Measurements from ENCODE around the gene RAB40A. TPM values are rescaled to one million over a fixed set of nuclear protein-coding genes. Genes with fewer than 3 reads are reported as not detected.

The RAB40A gene
- total RNA-seq, 2 donors from 2014 or later, result 0.51 to 0.66 TPM

- Histone ChIP-seq H3K27ac (ENCODE audit: low read depth, low read length) (no peak overlapping the region), H3K36me3 (ENCODE audit: control insufficient read depth, insufficient read depth, low read length) (no peaks in the 10 kb centered on the region), H3K4me3 (ENCODE audit: low read length) (no peak overlapping the region), H3K4me1 (ENCODE audit: control insufficient read depth, insufficient read depth, low read length) (no peaks in the 10 kb centered on the region), H3K9ac (ENCODE audit: extremely low read depth, low read length, poor library complexity, severe bottlenecking) (no peak overlapping the region), H3K27me3 (ENCODE audit: control insufficient read depth, insufficient read depth, low read length, poor library complexity, severe bottlenecking) (no peaks in the 10 kb centered on the region), H3K9me3 (ENCODE audit: control insufficient read depth, low read length) (no peaks in the 10 kb centered on the region)
- DNase-seq, result no peak
- Mint-ChIP-seq H3K4me1 (peaks cover 7% of the 10 kb centered on the region), H3K4me3 (no peak overlapping the region), H3K27ac (no peak overlapping the region), H3K9me3 (no peaks in the 10 kb centered on the region), H3K36me3 (ENCODE audit: low read depth) (no peaks in the 10 kb centered on the region), H3K27me3 (ENCODE audit: insufficient read depth) (no peaks in the 10 kb centered on the region)
- no peak for TF ChIP-seq CTCF (conservative IDR thresholded peaks at IDR 0.05)
- WGBS, 2 experiments (ENCODE audit: insufficient coverage in 1 of 2, insufficient read length in 1 of 2), result 88 to 100% methylated on average over 1 to 4 of the region's 4 CpGs
Measured at GRCh38 chrX:103483720-103484119, 35.6 kb downstream of the RAB40A start.

- Histone ChIP-seq H3K4me3 (ENCODE audit: low read length) (no peak overlapping the region), H3K9ac (ENCODE audit: extremely low read depth, low read length, poor library complexity, severe bottlenecking) (no peak overlapping the region), H3K4me1 (ENCODE audit: control insufficient read depth, insufficient read depth, low read length) (no peaks in the 10 kb centered on the region), H3K27ac (ENCODE audit: low read depth, low read length) (no peak overlapping the region), H3K27me3 (ENCODE audit: control insufficient read depth, insufficient read depth, low read length, poor library complexity, severe bottlenecking) (no peaks in the 10 kb centered on the region), H3K9me3 (ENCODE audit: control insufficient read depth, low read length) (no peaks in the 10 kb centered on the region), H3K36me3 (ENCODE audit: control insufficient read depth, insufficient read depth, low read length) (peaks cover under 1% of the 10 kb centered on the region)
- H3K36me3 Mint-ChIP-seq (ENCODE audit: low read depth), result no peaks in the 10 kb centered on the region
- no peak overlapping the region for H3K27ac Mint-ChIP-seq
- H3K27me3 Mint-ChIP-seq (ENCODE audit: insufficient read depth), result no peaks in the 10 kb centered on the region
- DNase-seq, result no peak
- no peak for TF ChIP-seq CTCF (conservative IDR thresholded peaks at IDR 0.05)
- H3K4me3 Mint-ChIP-seq, result no peak overlapping the region
- 67 to 88% methylated on average over 1 to 2 of the region's 2 CpGs for WGBS, 2 experiments (ENCODE audit: insufficient coverage in 1 of 2, insufficient read length in 1 of 2)
- H3K4me1 Mint-ChIP-seq, result peaks cover 7% of the 10 kb centered on the region
- H3K9me3 Mint-ChIP-seq, result no peaks in the 10 kb centered on the region
Measured at GRCh38 chrX:103480526-103480925, 38.8 kb downstream of the RAB40A start.

- Histone ChIP-seq H3K27me3 (ENCODE audit: control insufficient read depth, insufficient read depth, low read length, poor library complexity, severe bottlenecking) (no peaks in the 10 kb centered on the region), H3K36me3 (ENCODE audit: control insufficient read depth, insufficient read depth, low read length) (peaks cover 6% of the 10 kb centered on the region), H3K4me3 (ENCODE audit: low read length) (no peak overlapping the region), H3K4me1 (ENCODE audit: control insufficient read depth, insufficient read depth, low read length) (no peaks in the 10 kb centered on the region), H3K27ac (ENCODE audit: low read depth, low read length) (no peak overlapping the region), H3K9me3 (ENCODE audit: control insufficient read depth, low read length) (no peaks in the 10 kb centered on the region), H3K9ac (ENCODE audit: extremely low read depth, low read length, poor library complexity, severe bottlenecking) (no peak overlapping the region)
- Mint-ChIP-seq H3K36me3 (ENCODE audit: low read depth) (no peaks in the 10 kb centered on the region), H3K27ac (no peak overlapping the region), H3K27me3 (ENCODE audit: insufficient read depth) (no peaks in the 10 kb centered on the region), H3K4me1 (peaks cover 7% of the 10 kb centered on the region), H3K4me3 (no peak overlapping the region), H3K9me3 (no peaks in the 10 kb centered on the region)
- TF ChIP-seq CTCF (conservative IDR thresholded peaks at IDR 0.05), result no peak
- DNase-seq, result no peak
Measured at GRCh38 chrX:103477496-103477895, 41.8 kb downstream of the RAB40A start.

All from endodermal cell (in vitro differentiated cells).